ENCODE data around the gene ADGRF4. TPM values are rescaled to one million over a fixed set of nuclear protein-coding genes. Genes with fewer than 3 reads are reported as not detected.
A peak's percentile ranks its signal among the peaks of the same experiment; 100 is the strongest.

Gene ADGRF4
- total RNA-seq, 2 experiments from 2014 or later: not detected

- no peaks in the 10 kb centered on the region for H3K4me1 Mint-ChIP-seq (ENCODE audit: low read depth)
- no peak overlapping the region for H3K27ac Mint-ChIP-seq
- no peak overlapping the region for H3K4me3 Mint-ChIP-seq
- no peaks in the 10 kb centered on the region for H3K27me3 Mint-ChIP-seq (ENCODE audit: low read depth)
- no peak for DNase-seq
- no peaks in the 10 kb centered on the region for H3K36me3 Mint-ChIP-seq (ENCODE audit: low read depth)
- H3K9me3 Mint-ChIP-seq: no peaks in the 10 kb centered on the region
- intact Hi-C loops (cut with micrococcal nuclease): no loop called here
- CTCF ChIA-PET: interaction anchor here (0.9 to 1.5 kb wide), 2 partner anchors 44 to 91 kb away, joined by 3 read pairs; no protein-coding TSS in a partner anchor
Measured at GRCh38 chr6:47690214-47690613, 8.2 kb upstream of the ADGRF4 start.

- CTCF ChIA-PET: interaction anchor here (0.9 kb wide), 1 partner anchor 43 kb away, joined by 3 read pairs; no protein-coding TSS in a partner anchor
- H3K9me3 Mint-ChIP-seq: no peaks in the 10 kb centered on the region
Measured at GRCh38 chr6:47690791-47691190, 7.6 kb upstream of the ADGRF4 start.

GRCh38 chr6:47697925-47698324 is 455 bp upstream of the ADGRF4 start:
- peaks cover 4% of the 10 kb centered on the region for H3K27me3 Mint-ChIP-seq (ENCODE audit: low read depth)
- no peaks in the 10 kb centered on the region for H3K9me3 Mint-ChIP-seq
- intact Hi-C loops (cut with micrococcal nuclease): no loop called here
- H3K4me3 Mint-ChIP-seq: no peak overlapping the region
- no peaks in the 10 kb centered on the region for H3K36me3 Mint-ChIP-seq (ENCODE audit: low read depth)
- CTCF ChIA-PET: no interaction called here
- no peaks in the 10 kb centered on the region for H3K4me1 Mint-ChIP-seq (ENCODE audit: low read depth)
- no peak overlapping the region for H3K27ac Mint-ChIP-seq
- DNase-seq: no peak

More at GRCh38 chr6:47690791-47691190, 7.6 kb upstream of the ADGRF4 start:
- no peak overlapping the region for H3K4me3 Mint-ChIP-seq
- intact Hi-C loops (cut with micrococcal nuclease): no loop called here
- DNase-seq: no peak
- no peaks in the 10 kb centered on the region for H3K36me3 Mint-ChIP-seq (ENCODE audit: low read depth)
- no peaks in the 10 kb centered on the region for H3K4me1 Mint-ChIP-seq (ENCODE audit: low read depth)
- H3K27me3 Mint-ChIP-seq (ENCODE audit: low read depth): no peaks in the 10 kb centered on the region
- no peak overlapping the region for H3K27ac Mint-ChIP-seq

- Mint-ChIP-seq H3K36me3 (ENCODE audit: low read depth) (no peaks in the 10 kb centered on the region), H3K27me3 (ENCODE audit: low read depth) (peaks cover 4% of the 10 kb centered on the region), H3K27ac (no peak overlapping the region), H3K4me3 (no peak overlapping the region), H3K4me1 (ENCODE audit: low read depth) (no peaks in the 10 kb centered on the region), H3K9me3 (no peaks in the 10 kb centered on the region)
- CTCF ChIA-PET: no interaction called here
- DNase-seq: no peak
- intact Hi-C loops (cut with micrococcal nuclease): no loop called here
Measured at GRCh38 chr6:47700053-47700452, 1.7 kb downstream of the ADGRF4 start.

- H3K27me3 Mint-ChIP-seq (ENCODE audit: low read depth): peaks cover 4% of the 10 kb centered on the region
- H3K4me1 Mint-ChIP-seq (ENCODE audit: low read depth): no peaks in the 10 kb centered on the region
- no peaks in the 10 kb centered on the region for H3K9me3 Mint-ChIP-seq
- no peak overlapping the region for H3K4me3 Mint-ChIP-seq
- no peak overlapping the region for H3K27ac Mint-ChIP-seq
- no peaks in the 10 kb centered on the region for H3K36me3 Mint-ChIP-seq (ENCODE audit: low read depth)
- intact Hi-C loops (cut with micrococcal nuclease): no loop called here
- CTCF ChIA-PET: no interaction called here
- DNase-seq: no peak
Measured at GRCh38 chr6:47700596-47700995, 2.2 kb downstream of the ADGRF4 start.

DNA sequence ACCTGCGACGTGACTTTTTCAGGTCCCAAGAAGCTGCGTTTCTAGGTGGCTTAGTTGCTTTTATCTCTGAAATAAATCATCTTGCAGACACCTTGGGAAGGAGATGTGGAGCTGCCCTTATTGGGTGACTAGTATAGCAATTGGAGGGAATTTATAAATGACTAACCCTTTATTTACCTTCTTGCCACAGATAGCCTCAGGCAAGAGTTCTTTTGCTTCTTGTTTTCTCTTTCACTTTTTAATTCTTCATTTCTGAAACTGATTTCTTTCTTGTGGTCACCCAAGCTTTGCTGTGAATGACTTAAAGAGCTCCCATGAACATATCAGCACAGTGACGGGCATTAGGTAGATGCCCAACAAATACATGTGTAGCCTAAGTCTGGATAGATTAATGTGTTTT is 3.0 kb downstream of the ADGRF4 start:
- Mint-ChIP-seq H3K9me3 (no peaks in the 10 kb centered on the region), H3K36me3 (ENCODE audit: low read depth) (no peaks in the 10 kb centered on the region), H3K27me3 (ENCODE audit: low read depth) (peaks cover 4% of the 10 kb centered on the region), H3K4me3 (no peak overlapping the region), H3K27ac (no peak overlapping the region), H3K4me1 (ENCODE audit: low read depth) (no peaks in the 10 kb centered on the region)
- CTCF ChIA-PET: interaction anchor here (0.6 kb wide), 1 partner anchor 260 kb away, joined by 3 read pairs; no protein-coding TSS in a partner anchor
- no peak for DNase-seq
- intact Hi-C loops (cut with micrococcal nuclease): no loop called here

DNA sequence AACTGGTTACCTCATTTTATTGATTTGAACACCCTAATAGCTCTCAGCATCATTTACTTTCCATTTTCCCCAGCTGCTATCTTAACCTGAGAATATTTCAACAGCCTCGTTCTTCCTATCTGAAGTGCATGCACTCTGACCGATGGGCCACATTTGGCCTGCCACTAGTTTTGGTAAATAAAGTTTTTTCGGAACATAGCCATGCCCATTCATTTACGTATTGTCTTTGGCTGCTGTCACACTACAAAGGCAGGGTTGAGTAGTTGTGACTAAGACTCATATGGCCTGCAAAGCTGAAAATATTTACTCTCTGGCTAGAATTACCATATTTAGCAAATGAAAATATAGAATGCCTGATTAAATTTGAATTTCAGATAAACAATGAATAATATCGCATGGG is 10.8 kb downstream of the ADGRF4 start:
- CTCF ChIA-PET: no interaction called here
- intact Hi-C loops (cut with micrococcal nuclease): no loop called here
- Mint-ChIP-seq H3K36me3 (ENCODE audit: low read depth) (no peaks in the 10 kb centered on the region), H3K4me3 (no peak overlapping the region), H3K27ac (no peak overlapping the region), H3K27me3 (ENCODE audit: low read depth) (peaks cover 24% of the 10 kb centered on the region), H3K4me1 (ENCODE audit: low read depth) (no peaks in the 10 kb centered on the region), H3K9me3 (no peaks in the 10 kb centered on the region)
- no peak for DNase-seq

DNA sequence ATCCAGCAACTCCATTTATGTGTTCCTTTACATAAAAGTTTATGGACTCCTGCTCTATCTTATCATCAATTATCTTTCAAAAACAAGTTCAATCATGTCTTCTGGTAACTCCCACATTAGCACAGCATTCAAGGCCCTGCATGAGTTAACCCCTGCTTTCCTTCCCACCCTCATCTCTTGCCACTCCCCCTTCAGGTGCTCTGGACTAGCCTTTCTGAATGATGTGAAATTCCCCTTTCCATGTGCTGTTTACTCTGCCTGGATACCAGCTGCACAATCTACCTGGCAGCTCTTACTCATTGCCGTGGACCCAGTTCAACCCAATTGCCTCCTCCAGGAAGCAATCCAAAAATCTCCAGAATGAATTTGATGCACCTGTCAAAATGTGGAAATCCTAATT is 11.9 kb downstream of the ADGRF4 start:
- H3K4me3 Mint-ChIP-seq: no peak overlapping the region
- intact Hi-C loops (cut with micrococcal nuclease): loop anchor here (10.0 kb wide), 1 partner anchor 1065 kb away; no protein-coding TSS in a partner anchor
- peaks cover 24% of the 10 kb centered on the region for H3K27me3 Mint-ChIP-seq (ENCODE audit: low read depth)
- H3K9me3 Mint-ChIP-seq: no peaks in the 10 kb centered on the region
- CTCF ChIA-PET: no interaction called here
- H3K36me3 Mint-ChIP-seq (ENCODE audit: low read depth): no peaks in the 10 kb centered on the region
- H3K27ac Mint-ChIP-seq: no peak overlapping the region
- no peak for DNase-seq
- peaks cover 8% of the 10 kb centered on the region for H3K4me1 Mint-ChIP-seq (ENCODE audit: low read depth)

- H3K4me3 Mint-ChIP-seq: no peak overlapping the region
- intact Hi-C loops (cut with micrococcal nuclease): loop anchor here (10.0 kb wide), 1 partner anchor 1068 kb away; no protein-coding TSS in a partner anchor
- H3K9me3 Mint-ChIP-seq: no peaks in the 10 kb centered on the region
- no peak for DNase-seq
- CTCF ChIA-PET: interaction anchor here (1.1 kb wide), 1 partner anchor 67 kb away, joined by 6 read pairs; no protein-coding TSS in a partner anchor
- no peaks in the 10 kb centered on the region for H3K36me3 Mint-ChIP-seq (ENCODE audit: low read depth)
- H3K27me3 Mint-ChIP-seq (ENCODE audit: low read depth): peaks cover 19% of the 10 kb centered on the region
- no peak overlapping the region for H3K27ac Mint-ChIP-seq
- H3K4me1 Mint-ChIP-seq (ENCODE audit: low read depth): peaks cover 28% of the 10 kb centered on the region
Measured at GRCh38 chr6:47713200-47713599, 14.8 kb downstream of the ADGRF4 start.

GRCh38 chr6:47714802-47715201 is 16.4 kb downstream of the ADGRF4 start:
- Mint-ChIP-seq H3K4me1 (ENCODE audit: low read depth) (peaks cover 28% of the 10 kb centered on the region), H3K9me3 (no peaks in the 10 kb centered on the region), H3K4me3 (no peak overlapping the region), H3K27me3 (ENCODE audit: low read depth) (peaks cover 21% of the 10 kb centered on the region), H3K36me3 (ENCODE audit: low read depth) (no peaks in the 10 kb centered on the region), H3K27ac (no peak overlapping the region)
- intact Hi-C loops (cut with micrococcal nuclease): loop anchor here (1.0 to 10.0 kb wide), 4 partner anchors 14 to 1070 kb away; partner anchors contain the start of gene CD2AP
- CTCF ChIA-PET: no interaction called here
- DNase-seq: peak; percentile 57

- intact Hi-C loops (cut with micrococcal nuclease): loop anchor here (1.0 to 10.0 kb wide), 6 partner anchors 14 to 1748 kb away; partner anchors contain the start of genes CD2AP, CENPQ and MMUT
- Mint-ChIP-seq H3K36me3 (ENCODE audit: low read depth) (no peaks in the 10 kb centered on the region), H3K9me3 (no peaks in the 10 kb centered on the region), H3K4me3 (no peak overlapping the region), H3K4me1 (ENCODE audit: low read depth) (peaks cover 28% of the 10 kb centered on the region), H3K27ac (peak overlapping the region; percentile 71), H3K27me3 (ENCODE audit: low read depth) (peaks cover 24% of the 10 kb centered on the region)
- DNase-seq: no peak
- CTCF ChIA-PET: interaction anchor here (1.9 to 2.2 kb wide), 2 partner anchors 19 to 85 kb away, joined by 6 to 9 read pairs; no protein-coding TSS in a partner anchor
Measured at GRCh38 chr6:47715782-47716181, 17.4 kb downstream of the ADGRF4 start.

DNA sequence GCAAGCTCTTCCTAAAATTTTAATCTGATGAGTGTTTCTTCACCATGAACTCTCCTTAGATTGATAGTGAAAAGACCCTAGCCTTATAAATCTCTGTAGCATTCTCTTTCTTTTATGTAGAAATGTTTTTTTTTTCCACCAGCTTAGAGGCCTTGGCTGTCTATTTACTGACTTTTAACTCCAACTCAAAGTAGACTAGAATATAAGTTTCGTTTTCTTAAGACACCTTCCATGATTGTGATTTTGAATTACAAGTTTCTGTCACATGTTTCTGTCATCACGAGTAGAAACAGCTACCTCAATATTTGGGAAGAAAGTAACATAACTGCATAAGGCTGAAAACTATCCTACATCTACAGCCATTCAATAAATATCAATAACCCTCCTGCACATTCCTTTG is 17.8 kb downstream of the ADGRF4 start:
- CTCF ChIA-PET: interaction anchor here (1.9 to 2.2 kb wide), 2 partner anchors 18 to 85 kb away, joined by 6 to 9 read pairs; no protein-coding TSS in a partner anchor
- no peaks in the 10 kb centered on the region for H3K36me3 Mint-ChIP-seq (ENCODE audit: low read depth)
- peaks cover 22% of the 10 kb centered on the region for H3K27me3 Mint-ChIP-seq (ENCODE audit: low read depth)
- DNase-seq: no peak
- H3K9me3 Mint-ChIP-seq: no peaks in the 10 kb centered on the region
- intact Hi-C loops (cut with micrococcal nuclease): loop anchor here (1.0 to 10.0 kb wide), 4 partner anchors 60 to 1747 kb away; partner anchors contain the start of genes CD2AP, CENPQ and MMUT
- H3K4me3 Mint-ChIP-seq: no peak overlapping the region
- H3K4me1 Mint-ChIP-seq (ENCODE audit: low read depth): peaks cover 28% of the 10 kb centered on the region
- H3K27ac Mint-ChIP-seq: peak overlapping the region; percentile 71

DNA sequence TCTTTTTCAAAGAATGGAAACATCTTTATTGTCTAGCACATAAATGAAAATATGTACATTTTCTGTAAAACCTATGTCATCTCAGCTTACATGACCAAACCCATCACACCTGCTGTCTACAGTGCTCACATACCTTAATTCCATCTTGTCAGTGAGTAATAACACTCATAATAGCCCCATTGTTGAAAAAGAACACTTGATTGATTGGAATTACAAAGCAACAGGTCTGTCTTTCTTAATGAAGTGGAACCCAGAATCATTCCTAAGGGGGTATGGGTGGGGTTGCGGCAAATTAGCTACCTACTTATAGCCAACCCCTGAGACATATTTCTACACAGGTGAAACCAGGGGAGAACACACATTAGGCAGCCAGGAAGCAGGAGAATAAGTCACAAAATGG is 20.2 kb downstream of the ADGRF4 start:
- no peaks in the 10 kb centered on the region for H3K36me3 Mint-ChIP-seq (ENCODE audit: low read depth)
- peaks cover 32% of the 10 kb centered on the region for H3K4me1 Mint-ChIP-seq (ENCODE audit: low read depth)
- no peaks in the 10 kb centered on the region for H3K9me3 Mint-ChIP-seq
- H3K4me3 Mint-ChIP-seq: no peak overlapping the region
- no peak overlapping the region for H3K27ac Mint-ChIP-seq
- peaks cover 18% of the 10 kb centered on the region for H3K27me3 Mint-ChIP-seq (ENCODE audit: low read depth)
- intact Hi-C loops (cut with micrococcal nuclease): loop anchor here (5.0 to 10.0 kb wide), 2 partner anchors 241 to 1074 kb away; partner anchors contain the start of gene CD2AP
- DNase-seq: no peak
- CTCF ChIA-PET: interaction anchor here (1.1 kb wide), 1 partner anchor 11 kb away, joined by 3 read pairs; no protein-coding TSS in a partner anchor
